Measurements from ENCODE around the gene CPB2.

The CPB2 gene

GRCh38 chr13:46124967-46125933 is 20.4 kb upstream of the CPB2 start:
- Histone ChIP-seq H3K9ac (ENCODE audit: low read depth, low read length) (no peak overlapping the region), H3K4me1 (ENCODE audit: control insufficient read depth, insufficient read depth, low read length) (peaks cover under 1% of the 10 kb centered on the region), H3K36me3 (ENCODE audit: control insufficient read depth, insufficient read depth, low read length) (no peaks in the 10 kb centered on the region), H3K4me3 (ENCODE audit: low read depth, low read length) (no peak overlapping the region), H3K9me3 (ENCODE audit: control insufficient read depth, insufficient read depth, low read length) (no peaks in the 10 kb centered on the region), H3K27me3 (ENCODE audit: control insufficient read depth, insufficient read depth, low read length) (no peaks in the 10 kb centered on the region)

GRCh38 chr13:46124531-46124966 is 19.7 kb upstream of the CPB2 start:
- H3K36me3 ChIP-seq (ENCODE audit: control insufficient read depth, insufficient read depth, low read length), result no peaks in the 10 kb centered on the region
- no peak overlapping the region for H3K9ac ChIP-seq (ENCODE audit: low read depth, low read length)
- peaks cover 4% of the 10 kb centered on the region for H3K4me1 ChIP-seq (ENCODE audit: control insufficient read depth, insufficient read depth, low read length)
- H3K27me3 ChIP-seq (ENCODE audit: control insufficient read depth, insufficient read depth, low read length), result no peaks in the 10 kb centered on the region
- H3K9me3 ChIP-seq (ENCODE audit: control insufficient read depth, insufficient read depth, low read length), result no peaks in the 10 kb centered on the region
- H3K4me3 ChIP-seq (ENCODE audit: low read depth, low read length), result no peak overlapping the region

DNA sequence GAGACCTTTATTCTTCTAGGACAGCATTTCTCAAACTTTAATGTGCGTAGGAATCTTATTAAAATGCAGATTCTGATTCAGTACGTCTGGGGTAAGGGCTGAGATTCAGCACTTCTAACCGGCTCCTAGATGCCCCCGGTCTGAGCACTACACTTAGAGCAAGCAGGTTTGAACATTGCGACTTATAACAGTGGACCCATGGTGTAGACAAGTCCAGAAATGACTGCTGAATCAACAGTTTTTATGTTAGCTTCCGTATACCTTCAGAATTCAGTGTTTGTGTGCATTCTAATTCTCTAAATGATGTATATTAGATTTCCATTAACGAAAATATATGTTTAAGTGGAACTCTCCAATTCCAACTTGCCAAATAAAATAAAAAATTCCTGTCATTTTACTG is 17.5 kb upstream of the CPB2 start:
- H3K9ac ChIP-seq (ENCODE audit: low read depth, low read length), result no peak overlapping the region
- H3K27me3 ChIP-seq (ENCODE audit: control insufficient read depth, insufficient read depth, low read length), result no peaks in the 10 kb centered on the region
- no peaks in the 10 kb centered on the region for H3K36me3 ChIP-seq (ENCODE audit: control insufficient read depth, insufficient read depth, low read length)
- H3K4me1 ChIP-seq (ENCODE audit: control insufficient read depth, insufficient read depth, low read length), result peaks cover 4% of the 10 kb centered on the region
- no peaks in the 10 kb centered on the region for H3K9me3 ChIP-seq (ENCODE audit: control insufficient read depth, insufficient read depth, low read length)
- H3K4me3 ChIP-seq (ENCODE audit: low read depth, low read length), result no peak overlapping the region

- H3K36me3 ChIP-seq (ENCODE audit: control insufficient read depth, insufficient read depth, low read length), result no peaks in the 10 kb centered on the region
- H3K9ac ChIP-seq (ENCODE audit: low read depth, low read length), result no peak overlapping the region
- H3K4me1 ChIP-seq (ENCODE audit: control insufficient read depth, insufficient read depth, low read length), result peaks cover 4% of the 10 kb centered on the region
- no peaks in the 10 kb centered on the region for H3K27me3 ChIP-seq (ENCODE audit: control insufficient read depth, insufficient read depth, low read length)
- H3K9me3 ChIP-seq (ENCODE audit: control insufficient read depth, insufficient read depth, low read length), result no peaks in the 10 kb centered on the region
- H3K4me3 ChIP-seq (ENCODE audit: low read depth, low read length), result no peak overlapping the region
Measured at GRCh38 chr13:46121597-46122163, 16.8 kb upstream of the CPB2 start.

GRCh38 chr13:46121033-46121432 is 16.2 kb upstream of the CPB2 start:
- no peaks in the 10 kb centered on the region for H3K27me3 ChIP-seq (ENCODE audit: control insufficient read depth, insufficient read depth, low read length)
- H3K9me3 ChIP-seq (ENCODE audit: control insufficient read depth, insufficient read depth, low read length), result no peaks in the 10 kb centered on the region
- peaks cover 4% of the 10 kb centered on the region for H3K4me1 ChIP-seq (ENCODE audit: control insufficient read depth, insufficient read depth, low read length)
- no peak overlapping the region for H3K4me3 ChIP-seq (ENCODE audit: low read depth, low read length)
- H3K9ac ChIP-seq (ENCODE audit: low read depth, low read length), result no peak overlapping the region
- no peaks in the 10 kb centered on the region for H3K36me3 ChIP-seq (ENCODE audit: control insufficient read depth, insufficient read depth, low read length)

DNA sequence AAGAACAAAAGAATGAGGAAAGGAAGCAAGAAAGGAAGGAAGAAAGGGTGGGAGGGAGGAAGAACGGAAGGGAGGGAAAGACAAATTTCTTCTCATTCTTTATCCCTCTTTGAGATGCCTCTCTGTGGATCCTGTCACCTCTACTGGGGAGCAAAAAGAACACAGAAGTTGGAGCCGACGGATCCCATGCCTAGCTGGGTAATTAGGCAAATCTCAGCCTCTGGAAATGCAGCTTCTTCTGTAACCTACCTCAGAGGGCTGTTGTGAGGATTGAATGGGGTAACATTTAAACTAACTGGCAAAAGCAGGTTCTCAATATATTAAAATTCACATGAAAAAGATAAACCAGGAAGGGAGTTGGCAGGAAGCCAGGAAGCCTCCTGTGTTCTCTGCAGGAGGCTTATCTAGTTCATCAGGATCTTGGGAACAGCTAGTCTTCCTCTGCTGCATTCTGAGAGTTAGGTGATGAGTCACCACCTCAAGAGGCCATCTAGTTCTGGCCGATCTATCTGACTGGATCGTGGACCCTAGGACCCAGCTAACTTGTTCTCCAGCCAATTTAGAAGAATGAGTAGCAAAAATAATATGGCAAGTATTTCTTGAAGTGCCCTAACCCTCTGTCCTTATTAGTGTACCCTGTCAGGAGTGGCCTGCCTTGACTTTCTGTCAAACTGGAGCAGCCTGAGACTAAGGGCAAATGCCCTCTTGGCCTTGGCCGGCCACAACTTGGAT is 15.2 kb upstream of the CPB2 start:
- peaks cover 4% of the 10 kb centered on the region for H3K4me1 ChIP-seq (ENCODE audit: control insufficient read depth, insufficient read depth, low read length)
- no peak overlapping the region for H3K9ac ChIP-seq (ENCODE audit: low read depth, low read length)
- H3K9me3 ChIP-seq (ENCODE audit: control insufficient read depth, insufficient read depth, low read length), result no peaks in the 10 kb centered on the region
- H3K36me3 ChIP-seq (ENCODE audit: control insufficient read depth, insufficient read depth, low read length), result no peaks in the 10 kb centered on the region
- no peak overlapping the region for H3K4me3 ChIP-seq (ENCODE audit: low read depth, low read length)
- H3K27me3 ChIP-seq (ENCODE audit: control insufficient read depth, insufficient read depth, low read length), result no peaks in the 10 kb centered on the region

- Histone ChIP-seq H3K36me3 (ENCODE audit: control insufficient read depth, insufficient read depth, low read length) (no peaks in the 10 kb centered on the region), H3K27me3 (ENCODE audit: control insufficient read depth, insufficient read depth, low read length) (no peaks in the 10 kb centered on the region), H3K4me1 (ENCODE audit: control insufficient read depth, insufficient read depth, low read length) (peaks cover 4% of the 10 kb centered on the region), H3K4me3 (ENCODE audit: low read depth, low read length) (no peak overlapping the region), H3K9ac (ENCODE audit: low read depth, low read length) (no peak overlapping the region), H3K9me3 (ENCODE audit: control insufficient read depth, insufficient read depth, low read length) (no peaks in the 10 kb centered on the region)
Measured at GRCh38 chr13:46116653-46117502, 12.0 kb upstream of the CPB2 start.

GRCh38 chr13:46114613-46115012 is 9.8 kb upstream of the CPB2 start:
- H3K9ac ChIP-seq (ENCODE audit: low read depth, low read length), result no peak overlapping the region
- no peaks in the 10 kb centered on the region for H3K27me3 ChIP-seq (ENCODE audit: control insufficient read depth, insufficient read depth, low read length)
- no peak overlapping the region for H3K4me3 ChIP-seq (ENCODE audit: low read depth, low read length)
- H3K36me3 ChIP-seq (ENCODE audit: control insufficient read depth, insufficient read depth, low read length), result no peaks in the 10 kb centered on the region
- no peaks in the 10 kb centered on the region for H3K9me3 ChIP-seq (ENCODE audit: control insufficient read depth, insufficient read depth, low read length)
- no peaks in the 10 kb centered on the region for H3K4me1 ChIP-seq (ENCODE audit: control insufficient read depth, insufficient read depth, low read length)

GRCh38 chr13:46113596-46113995 is 8.8 kb upstream of the CPB2 start:
- Histone ChIP-seq H3K9me3 (ENCODE audit: control insufficient read depth, insufficient read depth, low read length) (no peaks in the 10 kb centered on the region), H3K4me1 (ENCODE audit: control insufficient read depth, insufficient read depth, low read length) (no peaks in the 10 kb centered on the region), H3K4me3 (ENCODE audit: low read depth, low read length) (no peak overlapping the region), H3K9ac (ENCODE audit: low read depth, low read length) (no peak overlapping the region), H3K27me3 (ENCODE audit: control insufficient read depth, insufficient read depth, low read length) (no peaks in the 10 kb centered on the region), H3K36me3 (ENCODE audit: control insufficient read depth, insufficient read depth, low read length) (no peaks in the 10 kb centered on the region)

DNA sequence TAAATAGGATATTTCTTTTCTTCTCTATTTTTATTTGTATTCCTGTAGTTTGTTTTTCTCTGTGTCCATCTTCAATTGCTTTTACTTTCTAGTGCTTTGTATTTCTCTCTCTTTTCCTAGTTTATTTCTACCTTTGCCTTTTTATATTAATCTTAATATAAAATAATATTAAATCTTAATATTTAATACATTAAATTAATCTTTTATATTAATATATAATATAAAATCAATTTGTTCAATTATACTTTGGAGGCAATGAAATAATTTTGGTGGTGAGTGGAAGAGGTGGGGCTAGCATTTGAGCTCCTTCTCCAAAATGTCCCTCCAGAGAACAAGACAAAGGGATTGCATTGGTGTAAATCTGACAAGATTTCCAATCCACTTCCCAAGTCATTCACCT is 6.3 kb upstream of the CPB2 start:
- Histone ChIP-seq H3K27me3 (ENCODE audit: control insufficient read depth, insufficient read depth, low read length) (no peaks in the 10 kb centered on the region), H3K9me3 (ENCODE audit: control insufficient read depth, insufficient read depth, low read length) (no peaks in the 10 kb centered on the region), H3K4me1 (ENCODE audit: control insufficient read depth, insufficient read depth, low read length) (no peaks in the 10 kb centered on the region), H3K9ac (ENCODE audit: low read depth, low read length) (no peak overlapping the region), H3K4me3 (ENCODE audit: low read depth, low read length) (no peak overlapping the region), H3K36me3 (ENCODE audit: control insufficient read depth, insufficient read depth, low read length) (no peaks in the 10 kb centered on the region)

DNA sequence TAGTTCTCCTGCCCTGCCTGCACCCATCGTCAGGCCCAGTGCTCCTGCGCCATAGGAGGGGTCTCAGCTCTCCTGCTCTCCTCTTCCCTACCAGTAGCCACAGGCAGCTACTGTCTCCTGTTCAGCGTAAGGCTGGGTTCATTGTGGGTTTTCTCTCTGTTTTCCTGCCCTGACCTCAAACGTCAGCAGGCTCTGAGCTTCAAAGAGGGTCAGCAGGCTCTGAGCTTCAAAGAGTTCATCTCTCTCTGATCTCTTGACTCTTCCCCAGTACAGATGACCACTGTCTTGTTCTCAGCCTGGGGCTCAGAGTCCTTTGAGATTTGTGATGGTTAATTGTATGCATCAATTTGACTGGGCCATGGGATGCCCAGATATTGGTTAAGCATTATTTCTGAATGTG is 4.6 kb upstream of the CPB2 start:
- H3K9ac ChIP-seq (ENCODE audit: low read depth, low read length), result no peak overlapping the region
- H3K9me3 ChIP-seq (ENCODE audit: control insufficient read depth, insufficient read depth, low read length), result no peaks in the 10 kb centered on the region
- no peaks in the 10 kb centered on the region for H3K4me1 ChIP-seq (ENCODE audit: control insufficient read depth, insufficient read depth, low read length)
- H3K27me3 ChIP-seq (ENCODE audit: control insufficient read depth, insufficient read depth, low read length), result no peaks in the 10 kb centered on the region
- no peaks in the 10 kb centered on the region for H3K36me3 ChIP-seq (ENCODE audit: control insufficient read depth, insufficient read depth, low read length)
- H3K4me3 ChIP-seq (ENCODE audit: low read depth, low read length), result no peak overlapping the region

All from iPS-15b (cell line).